GM18870 (cell line): ENCODE measurements around the gene SOX11.

Experiments used
- ATAC-seq: cut with Tn5 transposase; IDR thresholded peaks from one replicate; pipeline ENCODE4 v1.9.1; 2021; ENCODE audit warnings: moderate library complexity; ENCODE audit not compliant: unreplicated experiment

Gene SOX11

GRCh38 chr2:5722236-5722635 lies 30.1 kb downstream of the SOX11 start:
- no peak for ATAC-seq

- no peak for ATAC-seq
These were observed 31.9 kb downstream of the SOX11 start for GRCh38 chr2:5723791-5724735.

GRCh38 chr2:5725072-5725471 lies 32.9 kb downstream of the SOX11 start:
- ATAC-seq: no peak

GRCh38 chr2:5725794-5726463 lies 33.7 kb downstream of the SOX11 start:
- no peak for ATAC-seq

GRCh38 chr2:5727235-5727634 lies 35.1 kb downstream of the SOX11 start:
- ATAC-seq: no peak

- ATAC-seq: no peak
These were observed 37.2 kb downstream of the SOX11 start for GRCh38 chr2:5729416-5729815.

GRCh38 chr2:5730386-5730785 lies 38.2 kb downstream of the SOX11 start:
- no peak for ATAC-seq

- ATAC-seq: no peak
These were observed 42.8 kb downstream of the SOX11 start for GRCh38 chr2:5734859-5735520.

- no peak for ATAC-seq
These were observed 43.3 kb downstream of the SOX11 start for GRCh38 chr2:5735521-5735861.

GRCh38 chr2:5736050-5736449 lies 43.9 kb downstream of the SOX11 start:
- no peak for ATAC-seq

- no peak for ATAC-seq
These were observed 44.7 kb downstream of the SOX11 start for GRCh38 chr2:5736886-5737285.

- no peak for ATAC-seq
These were observed 47.9 kb downstream of the SOX11 start for GRCh38 chr2:5740053-5740452.

GRCh38 chr2:5740817-5741216 lies 48.6 kb downstream of the SOX11 start:
- no peak for ATAC-seq

- ATAC-seq: no peak
These were observed 49.1 kb downstream of the SOX11 start for GRCh38 chr2:5741242-5741641.

- ATAC-seq: no peak
These were observed 49.9 kb downstream of the SOX11 start for GRCh38 chr2:5742126-5742525.

GRCh38 chr2:5748391-5748790 lies 56.2 kb downstream of the SOX11 start:
- ATAC-seq: no peak

GRCh38 chr2:5748946-5749345 lies 56.8 kb downstream of the SOX11 start:
- ATAC-seq: no peak

GRCh38 chr2:5749347-5749746 lies 57.2 kb downstream of the SOX11 start:
- ATAC-seq: no peak
